KOPT-K1 (cell line): ENCODE data around the gene BTBD19.
A peak's percentile ranks its signal among the peaks of the same experiment; 100 is the strongest.
"Not testable (repeated sequence)": the region's sequence is repeated elsewhere in the genome, so short reads cannot be mapped to it uniquely, and the experiment has no call there.

ENCODE experiments used
- H3K27ac ChIP-seq: fragments of 200-600 bp; sonication (generic); 2 replicates; pipeline ENCODE4 v1.5.1; 2016; ENCODE audit warnings: antibody characterized with exemption, mild to moderate bottlenecking, low read depth, low read length; ENCODE audit not compliant: poor library complexity, severe bottlenecking
- H3K36me3 ChIP-seq: fragments of 200-600 bp; sonication (generic); 2 replicates; pipeline ENCODE4 v1.5.1; 2017; ENCODE audit warnings: antibody characterized with exemption, mild to moderate bottlenecking, low read length, moderate library complexity; ENCODE audit not compliant: insufficient read depth
- H3K9me3 ChIP-seq: fragments of 200-600 bp; sonication (generic); 2 replicates; pipeline ENCODE4 v1.5.1; 2017; ENCODE audit warnings: antibody characterized with exemption, low read length, mild to moderate bottlenecking; ENCODE audit not compliant: insufficient read depth, poor library complexity, severe bottlenecking

BTBD19 gene

DNA sequence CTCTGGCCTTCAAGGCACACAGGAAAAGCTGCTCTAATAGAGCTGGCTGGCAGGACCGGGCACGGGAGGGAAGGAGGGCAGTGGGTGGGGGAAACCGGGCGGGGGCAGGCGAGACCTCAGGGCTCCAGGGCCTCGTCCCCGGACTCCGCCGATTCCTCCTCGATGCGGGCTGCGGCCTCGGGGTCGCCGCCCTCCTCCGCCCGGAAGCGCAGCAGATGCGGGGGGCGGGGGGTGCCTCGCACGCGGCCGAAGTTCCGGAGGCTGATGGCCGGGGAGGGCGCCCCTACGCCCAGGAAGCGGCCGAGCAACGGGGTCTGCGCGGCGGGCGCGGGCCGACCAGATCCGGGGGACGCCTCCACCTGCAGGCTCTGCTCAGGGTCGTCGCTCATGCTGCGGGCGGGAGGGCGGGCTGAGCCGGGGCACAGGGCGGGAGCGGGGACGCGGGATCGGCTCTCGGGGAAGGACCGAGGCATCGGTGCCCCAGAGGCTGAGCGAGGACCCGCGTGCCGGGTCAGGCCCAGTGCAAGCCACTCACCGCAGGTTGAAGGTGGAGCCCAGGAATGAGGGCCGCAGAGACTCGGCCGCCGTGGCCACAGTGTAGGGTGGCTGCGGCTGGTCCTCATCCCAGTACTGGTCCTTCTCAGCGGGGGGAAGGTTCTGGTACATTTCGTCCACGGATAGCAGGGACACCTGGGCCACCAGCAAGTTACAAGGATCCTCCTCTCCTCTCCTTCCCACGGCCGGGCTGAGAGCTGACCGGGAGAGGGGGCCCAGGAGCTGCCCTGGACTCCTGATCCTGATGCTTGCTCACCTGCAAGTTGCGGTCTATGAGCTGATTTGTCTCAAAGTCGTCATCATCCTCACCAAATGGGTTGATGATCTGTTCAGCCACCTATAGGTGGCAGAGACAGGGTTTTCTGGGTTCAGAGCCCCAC, 24.0 kb upstream of the BTBD19 start:
- no peak overlapping the region for H3K27ac ChIP-seq
- H3K36me3 ChIP-seq, result peaks cover 38% of the 10 kb centered on the region
- H3K9me3 ChIP-seq, result no peaks in the 10 kb centered on the region

GRCh38 chr1:44785029-44785380, 23.3 kb upstream of the BTBD19 start:
- Histone ChIP-seq H3K36me3 (peaks cover 31% of the 10 kb centered on the region), H3K27ac (no peak overlapping the region), H3K9me3 (no peaks in the 10 kb centered on the region)

DNA sequence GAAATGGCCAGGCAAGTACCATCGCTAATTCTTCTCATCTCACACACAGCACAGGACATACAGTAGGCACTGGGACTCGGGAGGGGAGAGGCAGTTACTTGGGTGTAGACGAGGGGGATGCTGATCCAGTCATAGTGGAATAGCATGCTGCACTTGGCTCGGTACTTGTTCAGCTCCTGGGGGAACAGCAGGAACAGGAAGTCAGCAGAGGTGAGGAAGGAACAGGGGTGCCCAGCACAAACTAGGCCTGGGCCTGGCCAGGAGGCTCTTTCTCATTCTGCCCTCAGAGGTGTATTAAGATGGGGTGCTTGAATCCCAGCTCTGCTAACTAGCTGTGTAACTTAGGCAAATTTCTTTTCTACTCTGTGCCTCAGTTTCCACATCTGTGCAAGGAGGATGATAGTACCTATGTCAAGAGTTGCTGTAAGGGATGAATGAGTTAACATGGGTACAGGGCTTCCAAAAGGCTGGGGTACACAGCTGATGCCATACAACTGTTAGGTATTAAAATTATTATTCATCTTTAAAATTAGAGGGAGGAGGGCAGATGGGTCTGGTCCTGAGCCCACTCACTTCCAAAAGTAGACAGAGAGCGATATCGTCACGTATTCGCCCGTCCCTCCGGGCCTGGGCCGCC, 22.7 kb upstream of the BTBD19 start:
- Histone ChIP-seq H3K36me3 (peaks cover 25% of the 10 kb centered on the region), H3K9me3 (no peaks in the 10 kb centered on the region), H3K27ac (no peak overlapping the region)

GRCh38 chr1:44786138-44786840, 22.0 kb upstream of the BTBD19 start:
- H3K36me3 ChIP-seq, result peaks cover 18% of the 10 kb centered on the region
- H3K9me3 ChIP-seq, result no peaks in the 10 kb centered on the region
- no peak overlapping the region for H3K27ac ChIP-seq

GRCh38 chr1:44786841-44787426, 21.4 kb upstream of the BTBD19 start:
- Histone ChIP-seq H3K27ac (no peak overlapping the region), H3K9me3 (no peaks in the 10 kb centered on the region), H3K36me3 (peaks cover 12% of the 10 kb centered on the region)

GRCh38 chr1:44787506-44787905, 20.8 kb upstream of the BTBD19 start:
- Histone ChIP-seq H3K27ac (no peak overlapping the region), H3K36me3 (peaks cover 8% of the 10 kb centered on the region; the same call in 1 of the 2 replicates), H3K9me3 (no peaks in the 10 kb centered on the region)

GRCh38 chr1:44788120-44788860, 20.0 kb upstream of the BTBD19 start, which contains the start of gene BEST4:
Gene BEST4, minus strand, starts transcription at chr1:44788170. Its CDS starts 465 bp downstream, at chr1:44787705.
- 0 out of 2 replicates have a peak, but pooled peaks cover under 1% of the 10 kb centered on the region for H3K36me3 ChIP-seq
- H3K9me3 ChIP-seq, result no peaks in the 10 kb centered on the region
- no peak within 1 kb of the TSS for H3K27ac ChIP-seq

- H3K9me3 ChIP-seq, result no peaks in the 10 kb centered on the region
- H3K36me3 ChIP-seq, result no peaks in the 10 kb centered on the region
These were observed 17.1 kb upstream of the BTBD19 start for GRCh38 chr1:44790968-44791801.

GRCh38 chr1:44792736-44793502, 15.4 kb upstream of the BTBD19 start:
- no peaks in the 10 kb centered on the region for H3K9me3 ChIP-seq
- H3K27ac ChIP-seq, result no peak overlapping the region

More at GRCh38 chr1:44790968-44791801, 17.1 kb upstream of the BTBD19 start:
- H3K27ac ChIP-seq, result no peak overlapping the region

DNA sequence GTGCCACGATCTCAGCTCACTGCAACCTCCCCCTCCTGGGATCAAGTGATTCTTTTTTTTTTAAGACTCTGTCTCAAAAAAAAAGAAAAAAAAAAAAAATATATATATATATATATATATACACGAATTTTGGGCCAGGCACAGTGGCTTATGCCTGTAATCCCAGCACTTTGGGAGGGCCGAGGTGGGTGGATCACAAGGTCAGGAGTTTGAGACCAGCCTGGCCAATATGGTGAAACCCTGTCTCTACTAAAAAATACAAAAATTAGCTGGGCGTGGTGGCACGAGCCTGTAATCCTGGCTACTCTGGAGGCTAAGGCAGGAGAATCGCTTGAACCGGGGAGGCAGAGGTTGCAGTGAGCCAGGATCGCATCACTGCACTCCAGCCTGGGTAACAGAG, 10.4 kb upstream of the BTBD19 start:
- H3K27ac ChIP-seq, H3K9me3 ChIP-seq: not testable (repeated sequence)
- H3K36me3 ChIP-seq, result peaks cover 11% of the 10 kb centered on the region

More at GRCh38 chr1:44792736-44793502, 15.4 kb upstream of the BTBD19 start:
- H3K36me3 ChIP-seq, result no peaks in the 10 kb centered on the region

DNA sequence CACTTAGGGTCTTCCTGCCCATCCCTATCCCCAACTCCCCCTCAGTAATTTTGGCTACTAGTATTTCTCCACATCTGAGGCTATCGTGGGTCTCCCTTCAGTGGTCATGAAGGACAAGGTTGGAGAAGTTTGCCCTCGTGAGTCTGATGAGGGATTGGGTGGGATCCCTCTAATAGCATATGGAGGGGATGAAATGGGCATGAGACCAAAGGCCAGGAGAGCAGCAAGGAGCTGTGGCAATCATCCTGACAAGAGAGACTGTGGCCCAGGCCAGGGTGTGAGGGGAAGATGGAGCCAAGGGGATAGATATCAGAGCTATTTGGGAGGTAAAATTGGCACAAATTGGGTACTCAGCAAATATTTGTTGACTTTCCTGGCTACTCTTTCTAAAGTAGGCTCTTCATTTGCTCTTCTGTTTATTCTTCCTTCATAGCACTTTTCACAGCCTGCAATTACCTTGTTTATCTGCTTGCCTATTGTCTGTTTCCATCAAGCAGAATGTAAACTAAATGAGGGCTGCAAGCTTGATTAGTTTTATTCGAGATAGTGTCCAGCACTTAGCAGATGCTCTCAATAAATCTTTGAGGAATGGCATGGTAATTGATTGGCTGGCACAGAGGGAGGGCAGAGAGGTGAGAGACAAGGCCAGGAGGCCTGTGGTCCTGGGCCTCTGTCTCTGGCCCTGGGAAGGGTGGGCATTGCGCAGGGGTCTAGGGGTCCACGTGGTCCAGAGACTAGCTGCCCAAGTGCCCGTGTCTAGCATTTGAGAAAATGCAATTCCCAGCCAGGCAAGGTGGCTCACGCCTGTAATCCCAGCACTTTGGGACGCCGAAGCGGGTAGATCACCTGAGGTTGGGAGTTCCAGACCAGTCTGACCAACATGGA, 9.6 kb upstream of the BTBD19 start:
- H3K36me3 ChIP-seq, result peaks cover 19% of the 10 kb centered on the region
- H3K9me3 ChIP-seq, result no peaks in the 10 kb centered on the region
- H3K27ac ChIP-seq, result peak overlapping the region; percentile 81

DNA sequence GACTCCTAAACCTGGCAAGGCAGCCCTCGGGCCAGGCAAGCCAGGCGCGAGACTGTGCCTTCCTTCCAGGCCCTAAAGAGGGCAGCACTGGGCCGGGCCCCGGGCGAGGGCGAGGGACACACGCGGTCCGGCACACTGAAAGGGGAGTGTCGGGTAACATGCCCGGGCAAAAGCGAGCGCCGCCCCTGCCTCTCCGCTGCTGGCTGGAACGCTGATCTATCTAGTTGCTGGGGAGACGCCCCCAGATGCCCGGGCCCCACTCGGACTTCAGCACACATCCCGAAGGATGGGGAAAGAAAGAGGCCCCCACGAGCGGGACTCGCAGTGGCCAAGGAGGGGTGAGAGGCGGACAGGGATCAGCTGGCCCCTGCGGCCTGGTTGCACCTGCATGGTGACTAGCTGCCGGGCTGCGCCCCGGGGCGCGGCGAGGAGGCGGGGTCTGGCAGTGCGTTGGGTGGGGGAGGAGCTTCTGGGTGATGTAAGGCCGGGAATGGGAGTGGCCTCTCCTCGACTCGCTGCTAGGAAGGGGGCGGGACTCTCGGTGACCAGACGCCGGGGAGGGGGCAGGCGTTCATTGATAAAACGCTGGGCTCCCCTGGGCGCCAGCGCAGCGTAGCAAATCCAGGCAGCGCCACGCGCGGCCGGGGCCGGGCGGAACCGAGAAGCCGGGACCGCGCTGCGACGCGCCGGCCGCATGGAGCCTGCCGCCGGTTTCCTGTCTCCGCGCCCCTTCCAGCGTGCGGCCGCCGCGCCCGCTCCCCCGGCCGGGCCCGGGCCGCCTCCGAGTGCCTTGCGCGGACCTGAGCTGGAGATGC, 8.3 kb upstream of the BTBD19 start, which contains the start of gene PLK3:
Gene PLK3, plus strand, starts transcription at position 608 of the 815 bp plus-strand sequence. Its CDS starts 87 bp downstream, at position 695.
- H3K9me3 ChIP-seq, result no peaks in the 10 kb centered on the region
- peaks cover 29% of the 10 kb centered on the region for H3K36me3 ChIP-seq
- H3K27ac ChIP-seq, result peak within 1 kb of the TSS; percentile 81
